ENCODE data around the gene HEPHL1.

The HEPHL1 gene

DNA sequence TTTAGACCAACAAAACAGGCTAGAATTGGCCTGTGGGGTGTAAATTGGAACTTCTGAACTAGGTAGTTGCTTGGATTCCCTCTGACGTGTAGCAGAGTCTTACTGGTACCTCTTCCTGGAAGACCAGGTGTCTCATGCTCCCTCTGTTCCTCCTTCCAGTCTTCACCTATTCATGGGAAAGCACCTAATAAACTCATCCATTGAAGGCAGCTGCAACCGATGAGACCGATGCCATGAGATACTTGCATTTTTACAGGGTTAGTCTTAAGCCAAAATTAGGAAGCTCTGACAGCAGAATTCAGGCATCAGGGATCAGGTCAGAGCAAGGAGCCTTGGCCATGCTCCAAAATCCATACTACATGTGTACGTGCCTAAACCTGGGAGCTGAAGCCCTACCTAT, 13.2 kb upstream of the HEPHL1 start:
- TF ChIP-seq, protein P1, sequence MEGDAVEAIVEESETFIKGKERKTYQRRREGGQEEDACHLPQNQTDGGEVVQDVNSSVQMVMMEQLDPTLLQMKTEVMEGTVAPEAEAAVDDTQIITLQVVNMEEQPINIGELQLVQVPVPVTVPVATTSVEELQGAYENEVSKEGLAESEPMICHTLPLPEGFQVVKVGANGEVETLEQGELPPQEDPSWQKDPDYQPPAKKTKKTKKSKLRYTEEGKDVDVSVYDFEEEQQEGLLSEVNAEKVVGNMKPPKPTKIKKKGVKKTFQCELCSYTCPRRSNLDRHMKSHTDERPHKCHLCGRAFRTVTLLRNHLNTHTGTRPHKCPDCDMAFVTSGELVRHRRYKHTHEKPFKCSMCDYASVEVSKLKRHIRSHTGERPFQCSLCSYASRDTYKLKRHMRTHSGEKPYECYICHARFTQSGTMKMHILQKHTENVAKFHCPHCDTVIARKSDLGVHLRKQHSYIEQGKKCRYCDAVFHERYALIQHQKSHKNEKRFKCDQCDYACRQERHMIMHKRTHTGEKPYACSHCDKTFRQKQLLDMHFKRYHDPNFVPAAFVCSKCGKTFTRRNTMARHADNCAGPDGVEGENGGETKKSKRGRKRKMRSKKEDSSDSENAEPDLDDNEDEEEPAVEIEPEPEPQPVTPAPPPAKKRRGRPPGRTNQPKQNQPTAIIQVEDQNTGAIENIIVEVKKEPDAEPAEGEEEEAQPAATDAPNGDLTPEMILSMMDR (IDR thresholded peaks at IDR 0.05; ENCODE audit: low read length), result no peak
- no peak for TF ChIP-seq EZH2 (IDR thresholded peaks at IDR 0.05; ENCODE audit: borderline replicate concordance, low read length)
- no peaks in the 10 kb centered on the region for H3K9me3 ChIP-seq (ENCODE audit: low read length)
- no peaks in the 10 kb centered on the region for H3F3A ChIP-seq (ENCODE audit: insufficient read depth, low read length)
- no peaks in the 10 kb centered on the region for H3K4me1 ChIP-seq (ENCODE audit: insufficient read depth, low read length, severe bottlenecking)
- no peak overlapping the region for H3K27ac ChIP-seq (ENCODE audit: low read depth, low read length, poor library complexity, severe bottlenecking)
- H2AFZ ChIP-seq (ENCODE audit: low read length), result no peak overlapping the region
- no peaks in the 10 kb centered on the region for H3K27me3 ChIP-seq (ENCODE audit: insufficient read depth, low read length)
- no peaks in the 10 kb centered on the region for H4K20me1 ChIP-seq (ENCODE audit: insufficient read depth, low read length)
- H3K9ac ChIP-seq (ENCODE audit: low read length), result no peak overlapping the region
- no peak overlapping the region for H3K4me3 ChIP-seq (ENCODE audit: low read depth, low read length, poor library complexity, severe bottlenecking)
- H3K79me2 ChIP-seq (ENCODE audit: insufficient read depth, low read length), result no peaks in the 10 kb centered on the region
- no peaks in the 10 kb centered on the region for H3K9me2 ChIP-seq (ENCODE audit: low read depth, low read length)
- H3K36me3 ChIP-seq (ENCODE audit: insufficient read depth, low read length), result no peaks in the 10 kb centered on the region
- no peak overlapping the region for H3K4me2 ChIP-seq (ENCODE audit: low read length)

DNA sequence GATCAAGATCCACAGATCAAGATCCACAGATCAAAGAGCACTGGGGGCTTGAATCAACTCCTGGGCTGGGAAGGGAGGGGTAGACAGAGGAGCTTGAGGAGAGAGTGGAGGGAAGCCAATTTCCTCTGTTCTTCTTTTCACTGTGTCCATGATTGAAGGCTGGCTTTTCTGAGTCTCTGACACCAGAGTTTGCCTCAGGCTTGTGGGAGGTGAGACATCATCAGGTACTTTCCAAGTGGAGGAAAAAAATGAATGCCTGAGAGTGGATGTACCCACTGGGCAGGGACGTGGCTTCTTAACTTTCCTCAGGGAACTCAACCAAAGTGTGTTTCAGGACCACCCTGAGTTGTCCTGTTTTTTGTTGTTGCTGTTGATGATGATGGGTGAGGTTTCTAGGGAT, 11.0 kb upstream of the HEPHL1 start:
- Histone ChIP-seq H4K20me1 (ENCODE audit: insufficient read depth, low read length) (no peaks in the 10 kb centered on the region), H3K4me3 (ENCODE audit: low read depth, low read length, poor library complexity, severe bottlenecking) (no peak overlapping the region), H3K9ac (ENCODE audit: low read length) (no peak overlapping the region), H2AFZ (ENCODE audit: low read length) (no peak overlapping the region), H3K4me2 (ENCODE audit: low read length) (no peak overlapping the region), H3F3A (ENCODE audit: insufficient read depth, low read length) (no peaks in the 10 kb centered on the region), H3K9me3 (ENCODE audit: low read length) (no peaks in the 10 kb centered on the region), H3K27ac (ENCODE audit: low read depth, low read length, poor library complexity, severe bottlenecking) (no peak overlapping the region), H3K79me2 (ENCODE audit: insufficient read depth, low read length) (no peaks in the 10 kb centered on the region), H3K4me1 (ENCODE audit: insufficient read depth, low read length, severe bottlenecking) (no peaks in the 10 kb centered on the region), H3K9me2 (ENCODE audit: low read depth, low read length) (no peaks in the 10 kb centered on the region), H3K36me3 (ENCODE audit: insufficient read depth, low read length) (no peaks in the 10 kb centered on the region), H3K27me3 (ENCODE audit: insufficient read depth, low read length) (no peaks in the 10 kb centered on the region)
- TF ChIP-seq, protein P1 (IDR thresholded peaks at IDR 0.05; ENCODE audit: low read length), result no peak
- TF ChIP-seq EZH2 (IDR thresholded peaks at IDR 0.05; ENCODE audit: borderline replicate concordance, low read length), result no peak

DNA sequence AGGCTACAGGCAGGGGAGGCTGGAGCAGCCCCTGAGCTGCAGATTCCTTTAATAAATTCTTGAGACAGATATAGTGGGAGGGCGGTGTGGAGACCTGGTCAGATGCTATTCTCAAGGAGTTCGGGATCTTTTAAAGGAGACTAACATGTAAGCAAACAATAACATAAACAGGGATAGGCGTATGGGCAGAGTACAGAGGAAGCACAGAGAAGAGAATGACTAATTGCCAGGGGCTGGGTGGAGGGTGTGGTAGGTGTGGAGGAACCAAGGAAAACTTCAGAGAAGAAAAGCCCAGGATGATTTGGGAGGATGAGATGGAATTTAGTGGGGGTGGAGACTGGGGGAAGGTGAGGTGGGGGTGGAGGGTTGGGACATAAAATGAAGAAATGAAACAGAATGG, 9.7 kb upstream of the HEPHL1 start:
- TF ChIP-seq, protein P1 (IDR thresholded peaks at IDR 0.05; ENCODE audit: low read length), result no peak
- no peak for TF ChIP-seq EZH2 (IDR thresholded peaks at IDR 0.05; ENCODE audit: borderline replicate concordance, low read length)
- Histone ChIP-seq H3K4me2 (ENCODE audit: low read length) (no peak overlapping the region), H3K4me3 (ENCODE audit: low read depth, low read length, poor library complexity, severe bottlenecking) (no peak overlapping the region), H3K9me2 (ENCODE audit: low read depth, low read length) (no peaks in the 10 kb centered on the region), H3K27me3 (ENCODE audit: insufficient read depth, low read length) (no peaks in the 10 kb centered on the region), H3F3A (ENCODE audit: insufficient read depth, low read length) (no peaks in the 10 kb centered on the region), H3K9me3 (ENCODE audit: low read length) (no peaks in the 10 kb centered on the region), H3K27ac (ENCODE audit: low read depth, low read length, poor library complexity, severe bottlenecking) (no peak overlapping the region), H3K79me2 (ENCODE audit: insufficient read depth, low read length) (no peaks in the 10 kb centered on the region), H3K9ac (ENCODE audit: low read length) (no peak overlapping the region), H3K36me3 (ENCODE audit: insufficient read depth, low read length) (no peaks in the 10 kb centered on the region), H2AFZ (ENCODE audit: low read length) (no peak overlapping the region), H4K20me1 (ENCODE audit: insufficient read depth, low read length) (no peaks in the 10 kb centered on the region), H3K4me1 (ENCODE audit: insufficient read depth, low read length, severe bottlenecking) (no peaks in the 10 kb centered on the region)

All from OCI-LY1 (cell line).